HepG2 (cell line): ENCODE data around the gene MYD88. TPM values are rescaled to one million over a fixed set of nuclear protein-coding genes. Genes with fewer than 3 reads are reported as not detected.

Experiments used
- ATAC-seq: fragments of 200-7000 bp; cut with Tn5 transposase; 3 replicates; pipeline ENCODE4 v1.9.1; 2020; ENCODE audit warnings: mild to moderate bottlenecking, moderate library complexity
- BruUV-seq: library from RNA; stranded (reverse); fragments of 400-500 nt; replicated peaks from 2 replicates; lab custom pipeline; 2021; lab: Mats Ljungman, UMichigan
- CTCF ChIA-PET: fragments of 300-600 bp; formaldehyde crosslinking; extraction: SDS; loops from one replicate; lab custom pipeline; 2021; ENCODE audit warnings: low total read pairs, inconsistent platforms, low intra/inter-chr PET ratio; lab: Yijun Ruan, JAX
- POLR2A ChIA-PET: fragments of 350-600 bp; sonication (Branson Sonifier 250); formaldehyde crosslinking; loops from one replicate; lab custom pipeline; 2020; ENCODE audit warnings: antibody characterized with exemption, inconsistent platforms; lab: Yijun Ruan, JAX
- DNase-seq: peaks from one replicate; pipeline ENCODE4 v3.0.0-alpha.2; 2015; ENCODE audit warnings: low spot score
- FAIRE-seq: peaks from 3 replicates; lab custom pipeline; 2011; peaks lifted over from hg19 to GRCh38; lab: Jason Lieb, UNC
- H2AFZ ChIP-seq: one replicate; pipeline ENCODE4 v1.6.1; 2011; ENCODE audit warnings: low read length, inconsistent platforms
- H3K27ac ChIP-seq: fragments of 300-600 bp; 3 replicates; pipeline ENCODE4 v1.8.0; 2011; ENCODE audit warnings: mixed run types, mild to moderate bottlenecking, mixed read lengths, low read length, inconsistent platforms; ENCODE audit not compliant: insufficient read depth; ENCODE audit errors: extremely low read length
- H3K27me3 ChIP-seq, 2 experiments: fragments of 200-600 bp in 1 of 2; 2 replicates in 1 of 2; 3 replicates in 1 of 2; pipeline versions ENCODE4 v1.6.0 to v1.8.0; 2011; ENCODE audit warnings: low read length in 2 of 2, mild to moderate bottlenecking in 2 of 2, moderate library complexity in 2 of 2, inconsistent platforms in 1 of 2; ENCODE audit not compliant: insufficient read depth in 2 of 2, control insufficient read depth in 1 of 2
- H3K36me3 ChIP-seq, 2 experiments: fragments of 200-600 bp in 1 of 2; replicated peaks in 1 of 2; 2 replicates in 1 of 2; 3 replicates in 1 of 2; pipeline versions ENCODE4 v1.5.1 to v1.8.0; 2011; ENCODE audit warnings: low read length in 2 of 2, inconsistent platforms in 1 of 2; ENCODE audit not compliant: insufficient read depth in 2 of 2, control insufficient read depth in 1 of 2
- H3K4me1 ChIP-seq: 2 replicates; pipeline ENCODE4 v1.5.1; 2012; ENCODE audit warnings: low read length, inconsistent platforms; ENCODE audit not compliant: insufficient read depth
- H3K4me2 ChIP-seq: 2 replicates; pipeline ENCODE4 v1.6.0; 2011; ENCODE audit warnings: low read depth, low read length, inconsistent platforms
- H3K4me3 ChIP-seq, 3 experiments: fragments of 200-600 bp in 1 of 3; sonication (generic), shearing (Covaris generic) in 1 of 3; replicated peaks in 1 of 3; 2 replicates each; pipeline ENCODE4 v1.5.1; 2011 to 2016; ENCODE audit warnings: low read length in 3 of 3, inconsistent platforms in 2 of 3, low read depth in 2 of 3, mild to moderate bottlenecking in 2 of 3, control low read depth in 1 of 3, mixed read lengths in 1 of 3; ENCODE audit not compliant: insufficient read depth in 1 of 3
- H3K79me2 ChIP-seq: one replicate; pipeline ENCODE4 v1.6.1; 2011; ENCODE audit warnings: low read length, inconsistent platforms; ENCODE audit not compliant: insufficient read depth
- H3K9ac ChIP-seq: 2 replicates; pipeline ENCODE4 v1.6.0; 2011; ENCODE audit warnings: mild to moderate bottlenecking, low read depth, low read length, inconsistent platforms; ENCODE audit not compliant: insufficient read depth
- H3K9me3 ChIP-seq: 2 replicates; pipeline ENCODE4 v1.5.1; 2012; ENCODE audit warnings: mild to moderate bottlenecking, low read length
- H4K20me1 ChIP-seq: 2 replicates; pipeline ENCODE4 v1.6.0; 2011; ENCODE audit warnings: inconsistent platforms, mild to moderate bottlenecking, low read length, moderate library complexity; ENCODE audit not compliant: insufficient read depth
- CCAR2 ChIP-seq: fragments of 200-400 bp; formaldehyde crosslinking; optimal IDR thresholded peaks from 2 replicates; pipeline ENCODE3; 2018; ENCODE audit warnings: low read depth, mild to moderate bottlenecking, low read length, moderate library complexity
- FOXJ3 ChIP-seq: sonication (generic); formaldehyde crosslinking; IDR thresholded peaks from 2 replicates; pipeline ENCODE4 v1.4.0; 2020; ENCODE audit warnings: missing genetic modification reagents, mild to moderate bottlenecking, borderline replicate concordance
- JARID2 ChIP-seq: sonication (generic); formaldehyde crosslinking; IDR thresholded peaks from 2 replicates; pipeline ENCODE4 v1.8.1; 2023; ENCODE audit warnings: missing genetic modification reagents, inconsistent platforms; ENCODE audit not compliant: insufficient replicate concordance
- SKI ChIP-seq: fragments of 450-650 bp; IDR thresholded peaks from one replicate; pipeline ENCODE4 v1.6.1; 2018; ENCODE audit warnings: mild to moderate bottlenecking; ENCODE audit not compliant: partially characterized antibody
- SP140L ChIP-seq: sonication (generic); formaldehyde crosslinking; IDR thresholded peaks from 2 replicates; pipeline ENCODE4 v1.4.0; 2020; ENCODE audit warnings: missing genetic modification reagents, borderline replicate concordance
- WGBS: methylation state at CpG from one replicate; pipeline ENCODE4 v1.1.6; 2017; ENCODE audit warnings: low lambda C conversion rate; 5-methylcytosine and 5-hydroxymethylcytosine counted together
- in situ Hi-C: cut with HindIII; loops from 2 replicates; pipeline ENCODE4 v1.10.0; 2017; ENCODE audit warnings: low pct_unique_long_range_greater_than_20kb; ENCODE audit not compliant: extremely low pct_ligation_motif_present
- intact Hi-C: fragments of 100-400 bp; cut with micrococcal nuclease; formaldehyde crosslinking; loops from one replicate; pipeline ENCODE4 v1.10.0; 2022; ENCODE audit not compliant: unreplicated experiment
- polyA plus RNA-seq, 8 experiments: library from polyadenylated mRNA; depleted of rRNA in 3 of 8; stranded (reverse) in 7 of 8; unstranded in 1 of 8; fragments of >200 nt; fragmentation: Illumina TruSeq in 4 of 8; extraction: Trizol in 4 of 8; gene quantifications; 2 replicates each; pipeline versions ENCODE4 v1.2.1 to v1.2.3, GENCODE V29; 2011 to 2016; ENCODE audit warnings: low read depth in 4 of 8, missing spikeins in 1 of 8, mixed read lengths in 1 of 8; ENCODE audit not compliant: insufficient read depth in 1 of 8
- total RNA-seq, 5 experiments: library from RNA; depleted of rRNA; stranded (reverse); fragments of >200 nt; fragmentation: Illumina TruSeq; extraction: Trizol; gene quantifications; 2 replicates each; pipeline ENCODE4 v1.2.3, GENCODE V29; 2016; ENCODE audit warnings: low read depth in 1 of 5
- TF ChIP-seq, protein P1 (sequence below): sonication (generic); formaldehyde crosslinking; conservative IDR thresholded peaks from 2 replicates; pipeline ENCODE4 v1.8.0; 2022; ENCODE audit warnings: missing genetic modification reagents

MYD88 gene
- total and polyA plus RNA-seq, 2 of the 13 experiments (the other 11 are each of a cell fraction or from before 2014, with no cell fraction given): 7.6 to 32.7 TPM

DNA sequence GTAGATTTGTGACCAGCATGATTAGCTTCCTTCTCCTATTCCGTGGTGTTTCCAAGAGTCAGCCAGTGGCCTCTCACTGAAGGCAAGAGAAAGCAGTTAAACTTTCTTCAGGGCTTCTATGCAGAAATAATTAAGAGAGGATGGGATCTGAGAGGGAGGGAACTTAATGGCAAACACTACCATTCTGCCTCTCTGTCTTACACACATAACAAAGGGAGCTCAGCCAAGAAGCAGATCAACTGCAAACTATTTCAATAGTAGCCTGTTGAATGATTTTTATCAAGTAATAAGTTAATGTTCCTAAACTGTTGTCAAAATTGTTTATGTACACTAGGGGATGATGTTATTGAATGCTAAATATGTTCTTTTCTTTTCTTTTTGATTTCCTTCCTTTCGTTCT lies 38.7 kb downstream of the MYD88 start (continued):
- TF ChIP-seq FOXJ3 (CRISPR knock-in tag) (no peak), SKI (no peak), JARID2 (CRISPR knock-in tag) (no peak), CCAR2 (no peak)

DNA sequence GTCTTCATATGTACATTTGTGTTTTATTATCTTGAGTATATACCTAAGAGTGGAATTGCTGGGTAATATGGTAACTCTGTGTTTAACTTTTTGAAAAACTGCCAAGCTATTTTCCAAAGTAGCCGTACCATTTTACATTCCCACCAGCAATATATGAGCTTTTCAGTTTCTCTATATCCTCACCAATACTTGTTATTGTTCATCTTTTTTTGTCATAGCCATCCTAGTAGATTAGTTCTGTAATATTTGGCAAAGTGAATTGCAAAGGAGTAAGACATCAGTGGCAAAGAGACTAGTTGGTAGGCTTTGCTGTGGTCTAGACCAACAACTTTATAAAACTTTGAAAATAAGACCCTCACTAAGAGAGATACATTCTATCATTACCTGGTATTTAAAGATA lies 48.3 kb downstream of the MYD88 start:
- Histone ChIP-seq H3K4me3 (no peak overlapping the region), H3K9ac (no peak overlapping the region), H3K4me1 (no peaks in the 10 kb centered on the region), H3K79me2 (peaks cover 11% of the 10 kb centered on the region), H3K27me3 (no peaks in the 10 kb centered on the region), H4K20me1 (peaks cover 4% of the 10 kb centered on the region; the same call in 1 of the 2 replicates), H3K9me3 (no peaks in the 10 kb centered on the region), H3K27ac (no peak overlapping the region), H3K4me2 (no peak overlapping the region), H2AFZ (no peak overlapping the region), H3K36me3 (peaks cover 5 to 50% of the 10 kb centered on the region in 2 experiments)
- ATAC-seq: no peak
- ChIA-PET CTCF (no interaction called here), POLR2A (no interaction called here)
- no TSS peak for BruUV-seq
- TF ChIP-seq, protein P1, sequence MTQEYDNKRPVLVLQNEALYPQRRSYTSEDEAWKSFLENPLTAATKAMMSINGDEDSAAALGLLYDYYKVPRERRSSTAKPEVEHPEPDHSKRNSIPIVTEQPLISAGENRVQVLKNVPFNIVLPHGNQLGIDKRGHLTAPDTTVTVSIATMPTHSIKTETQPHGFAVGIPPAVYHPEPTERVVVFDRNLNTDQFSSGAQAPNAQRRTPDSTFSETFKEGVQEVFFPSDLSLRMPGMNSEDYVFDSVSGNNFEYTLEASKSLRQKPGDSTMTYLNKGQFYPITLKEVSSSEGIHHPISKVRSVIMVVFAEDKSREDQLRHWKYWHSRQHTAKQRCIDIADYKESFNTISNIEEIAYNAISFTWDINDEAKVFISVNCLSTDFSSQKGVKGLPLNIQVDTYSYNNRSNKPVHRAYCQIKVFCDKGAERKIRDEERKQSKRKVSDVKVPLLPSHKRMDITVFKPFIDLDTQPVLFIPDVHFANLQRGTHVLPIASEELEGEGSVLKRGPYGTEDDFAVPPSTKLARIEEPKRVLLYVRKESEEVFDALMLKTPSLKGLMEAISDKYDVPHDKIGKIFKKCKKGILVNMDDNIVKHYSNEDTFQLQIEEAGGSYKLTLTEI: no peak
- TF ChIP-seq SP140L: no peak
- 95% methylated on average over 1 of the region's 1 CpG for WGBS
- in situ Hi-C loops: no loop called here
- no peak for DNase-seq
- intact Hi-C loops: no loop called here
- FAIRE-seq: no peak
